ENCODE results near the gene ANKRD33.

The ANKRD33 gene

DNA sequence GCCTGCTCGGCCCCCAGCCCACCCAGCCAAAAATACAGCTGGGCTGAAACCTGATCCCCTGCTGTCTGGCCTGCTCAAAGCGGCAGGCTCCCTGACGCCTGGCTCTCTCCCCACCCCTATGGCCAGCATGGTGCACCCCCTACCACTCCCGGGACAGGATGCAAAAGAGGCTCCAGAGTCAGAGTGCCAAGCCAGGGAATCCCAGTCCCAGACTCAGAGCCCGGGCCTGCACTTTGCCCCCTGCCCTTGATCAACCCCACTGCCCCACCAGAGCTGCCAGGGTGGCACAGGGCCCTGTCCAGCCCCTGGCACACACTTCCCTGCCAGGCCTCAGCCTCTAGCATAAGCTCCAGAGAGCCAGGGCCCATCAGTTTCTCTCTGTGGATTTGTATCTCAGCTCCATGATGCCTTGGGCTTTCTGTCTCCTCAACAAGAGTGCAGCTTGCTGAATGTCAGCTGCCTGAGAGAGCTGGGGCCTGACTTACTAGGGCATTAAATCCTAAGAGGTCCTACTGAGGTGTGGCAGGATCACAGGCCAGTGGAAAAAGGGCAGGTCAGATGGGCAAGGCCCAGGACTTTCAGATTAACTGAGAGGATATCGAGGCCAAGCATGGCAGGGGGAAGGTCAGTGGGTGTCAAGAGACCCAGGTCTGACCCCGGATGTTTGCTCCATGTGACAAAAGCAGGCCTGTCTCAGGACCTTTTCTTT, 33.3 kb downstream of the ANKRD33 start:
- DNase-seq, result no peak

DNA sequence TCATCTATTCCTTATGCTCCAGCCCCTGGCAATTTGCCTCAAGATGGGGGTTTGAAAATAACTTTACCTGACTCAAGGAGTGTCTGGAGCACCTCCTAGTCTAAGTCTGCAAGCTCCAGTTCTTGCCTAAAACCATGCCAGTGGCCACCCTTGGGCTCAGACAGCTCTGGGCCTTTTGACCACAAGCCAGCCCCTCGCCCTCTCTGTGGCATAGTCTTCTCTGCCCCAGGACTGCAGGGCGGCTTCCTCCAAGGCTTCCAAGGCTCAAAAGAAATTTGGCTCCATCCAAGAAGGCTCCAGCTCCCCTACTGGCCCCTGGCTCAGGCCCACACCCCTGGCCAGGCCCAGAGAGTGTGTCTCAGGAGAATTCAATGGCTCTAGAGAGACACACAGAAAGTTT, 34.2 kb downstream of the ANKRD33 start:
- DNase-seq, result no peak

DNA sequence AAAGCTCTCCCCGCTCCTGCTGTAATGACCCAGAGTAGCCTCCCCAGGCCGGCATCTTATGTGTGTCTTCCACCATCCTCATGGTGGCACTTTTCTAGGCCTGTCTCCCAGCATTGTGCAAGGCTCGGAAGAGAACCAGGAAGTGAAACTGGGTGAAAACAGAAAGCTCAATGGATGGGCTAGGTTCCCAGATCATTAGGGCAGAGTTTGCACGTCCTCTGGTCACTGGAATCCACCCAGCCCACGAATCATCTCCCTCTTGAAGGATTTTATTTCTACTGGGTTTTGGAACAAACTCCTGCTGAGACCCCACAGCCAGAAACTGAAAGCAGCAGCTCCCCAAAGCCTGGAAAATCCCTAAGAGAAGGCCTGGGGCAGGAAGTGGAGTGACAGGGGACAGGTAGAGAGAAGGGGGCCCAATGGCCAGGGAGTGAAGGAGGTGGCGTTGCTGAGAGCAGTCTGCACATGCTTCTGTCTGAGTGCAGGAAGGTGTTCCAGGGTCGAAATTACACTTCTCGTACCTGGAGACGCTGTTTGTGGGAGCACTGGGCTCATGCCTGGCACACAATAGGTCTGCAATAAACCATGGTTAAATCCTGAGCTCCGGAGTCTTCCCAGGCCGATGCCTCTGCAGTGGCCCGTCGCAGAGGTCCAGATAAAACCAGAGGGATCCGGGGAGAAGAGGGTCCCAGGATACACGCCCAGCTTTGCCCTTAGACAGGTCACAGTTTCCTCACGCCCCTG, 35.0 kb downstream of the ANKRD33 start:
- peak; percentile 94 for DNase-seq

DNA sequence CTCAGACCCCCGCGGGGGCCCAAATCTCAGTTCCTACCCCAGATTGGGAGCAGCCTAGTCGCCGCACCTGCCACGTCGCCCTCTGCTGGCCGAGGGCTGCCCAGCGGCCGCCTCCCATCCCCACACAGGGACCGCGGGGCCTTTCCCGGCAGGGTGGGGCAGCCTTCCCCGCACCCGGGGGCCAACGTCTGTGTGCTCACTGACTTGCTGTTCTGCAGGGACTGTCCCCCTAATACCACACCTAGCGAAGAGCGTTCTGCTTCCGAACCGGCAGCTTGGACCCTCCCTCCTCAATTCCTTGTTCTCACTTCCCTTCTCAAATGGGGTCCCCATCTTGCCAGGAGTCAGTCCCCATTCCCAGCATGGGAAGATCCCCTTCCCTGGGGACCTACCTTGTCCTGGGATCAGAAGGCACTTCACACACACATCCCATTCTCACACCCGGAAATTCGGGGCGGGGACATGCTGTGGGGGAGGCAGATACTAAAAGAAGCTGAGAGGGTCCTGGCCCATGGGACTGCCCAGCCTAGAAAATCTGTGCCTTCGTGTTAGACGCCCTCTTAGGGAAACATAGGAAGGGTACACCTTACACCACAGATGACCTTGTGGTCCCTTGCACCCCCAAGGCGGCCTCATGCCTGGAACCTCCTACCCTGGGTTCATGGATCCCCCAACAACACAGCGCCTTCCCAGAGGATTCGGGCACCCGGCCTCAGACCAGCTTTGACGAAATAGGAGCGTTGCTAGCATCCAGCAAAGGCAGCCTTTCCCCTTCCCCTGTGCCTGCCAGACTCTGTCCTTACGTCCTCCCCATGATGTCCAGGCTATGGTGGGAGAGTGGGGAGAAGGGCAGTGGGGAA, 35.8 kb downstream of the ANKRD33 start:
- DNase-seq, result no peak

DNA sequence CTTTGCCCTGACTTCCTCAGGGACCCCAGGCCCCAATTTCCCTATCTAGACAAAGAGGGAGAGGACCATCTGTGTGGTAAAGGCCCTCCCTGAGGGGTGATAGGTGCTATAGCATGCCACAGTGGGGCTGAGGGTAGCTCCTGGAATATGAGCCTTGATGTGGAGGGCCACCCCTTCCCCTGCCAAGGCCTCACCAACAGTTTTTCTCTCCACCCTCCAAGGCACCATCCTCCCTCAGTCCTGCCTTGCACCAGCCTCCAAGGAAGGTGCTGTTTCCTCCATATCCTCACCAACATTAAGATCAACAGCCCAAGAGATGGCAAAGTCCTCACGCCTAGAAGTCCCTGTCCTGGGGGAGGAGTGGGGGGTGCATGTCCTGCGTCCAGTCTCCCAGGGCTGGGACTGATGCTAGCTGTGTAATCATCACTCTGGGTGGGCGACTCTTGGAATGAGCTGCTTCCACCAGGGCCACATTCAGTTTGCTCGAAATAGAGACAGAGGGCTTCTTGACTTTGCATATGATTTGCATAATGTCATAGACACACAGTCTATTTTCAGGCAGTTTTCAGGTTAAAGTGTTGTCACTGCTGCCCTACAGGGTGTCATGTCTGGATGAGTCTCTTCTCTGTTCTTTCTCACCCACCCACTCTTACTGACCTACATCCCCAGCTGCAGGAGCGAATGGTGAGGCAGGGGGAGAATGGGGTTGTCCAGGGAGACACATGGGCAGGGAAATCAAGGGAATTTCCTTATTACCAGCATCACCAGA, 36.8 kb downstream of the ANKRD33 start:
- no peak for DNase-seq

DNA sequence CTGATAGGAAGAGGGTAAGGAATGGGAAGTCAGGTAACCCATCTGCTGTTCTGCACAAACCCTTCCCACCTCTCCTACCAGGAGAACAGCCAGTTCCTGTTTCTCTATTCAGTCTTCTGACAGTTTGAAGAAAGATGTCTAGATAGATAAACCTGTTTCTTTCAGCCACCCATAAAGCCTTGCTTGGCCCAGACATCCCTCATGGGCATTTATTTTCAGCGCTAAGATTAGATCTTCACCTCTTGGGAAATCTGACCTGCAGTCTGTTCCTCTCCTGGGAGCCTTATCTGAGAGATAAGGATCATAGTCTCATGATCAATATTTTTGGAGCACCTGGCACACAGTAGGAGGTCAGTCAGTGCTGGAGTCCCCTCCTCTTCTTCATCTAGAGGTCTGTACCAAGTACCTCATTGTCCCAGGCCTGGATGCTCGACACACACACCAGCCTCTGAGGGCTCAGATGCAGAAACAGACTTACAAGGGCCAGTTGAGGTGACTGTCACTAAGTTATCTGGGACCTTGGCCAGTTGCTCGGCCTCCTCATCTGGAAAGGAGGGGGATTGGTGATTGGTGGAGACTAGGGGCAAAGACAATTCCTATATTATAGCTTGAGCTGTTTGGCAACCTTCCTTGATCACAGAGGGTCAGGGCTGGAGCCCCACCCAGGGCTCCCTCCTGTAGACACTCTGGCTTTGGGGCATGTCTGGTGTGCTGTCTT, 37.6 kb downstream of the ANKRD33 start:
- DNase-seq, result no peak

DNA sequence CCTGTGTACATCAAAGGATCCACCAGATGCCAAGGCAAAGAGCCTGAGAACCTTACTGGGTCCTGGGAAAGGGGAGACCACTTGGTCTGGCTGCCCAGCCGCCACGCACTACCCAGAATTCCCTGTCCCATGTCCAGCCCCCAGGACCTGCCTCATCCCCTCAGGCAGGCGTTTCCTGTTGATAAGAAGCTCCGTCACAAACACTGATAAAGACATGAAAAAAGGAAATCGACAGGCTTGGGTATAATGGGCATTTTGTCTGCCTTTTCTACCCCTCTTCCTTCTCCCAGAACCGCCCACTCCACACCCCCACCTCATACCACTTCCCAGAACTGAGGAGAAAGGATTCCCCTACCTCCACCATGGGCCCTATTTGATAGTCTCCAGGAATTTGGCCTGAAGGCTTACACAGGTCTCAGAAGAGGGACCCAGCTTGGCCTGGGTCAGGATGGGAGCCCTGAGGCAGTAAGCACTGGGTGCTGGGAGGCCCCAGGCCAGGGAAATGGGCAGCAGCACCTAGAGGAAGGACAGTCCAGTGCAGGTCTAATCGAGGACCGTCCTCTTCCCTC, 38.2 kb downstream of the ANKRD33 start:
- DNase-seq, result no peak

DNA sequence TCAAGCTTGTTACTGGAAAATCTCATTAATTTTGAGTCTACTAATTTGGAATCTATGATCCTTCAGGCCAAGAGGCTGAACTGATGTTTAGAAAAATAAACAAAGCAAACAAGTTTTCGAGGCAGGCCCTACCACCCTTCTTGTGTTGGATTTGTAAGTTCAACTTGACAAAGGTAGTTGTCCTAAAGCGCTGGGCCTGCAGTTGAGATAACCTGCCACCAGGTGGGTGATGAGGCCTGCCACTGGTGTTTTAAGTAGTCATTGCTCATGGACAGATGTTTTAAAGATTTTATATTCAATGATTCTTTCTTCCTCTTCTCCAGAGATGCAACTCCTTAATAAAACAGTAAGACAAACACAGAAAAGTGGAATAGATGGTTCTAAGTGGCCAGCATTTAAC, 38.8 kb downstream of the ANKRD33 start:
- peak; percentile 12 for DNase-seq

DNA sequence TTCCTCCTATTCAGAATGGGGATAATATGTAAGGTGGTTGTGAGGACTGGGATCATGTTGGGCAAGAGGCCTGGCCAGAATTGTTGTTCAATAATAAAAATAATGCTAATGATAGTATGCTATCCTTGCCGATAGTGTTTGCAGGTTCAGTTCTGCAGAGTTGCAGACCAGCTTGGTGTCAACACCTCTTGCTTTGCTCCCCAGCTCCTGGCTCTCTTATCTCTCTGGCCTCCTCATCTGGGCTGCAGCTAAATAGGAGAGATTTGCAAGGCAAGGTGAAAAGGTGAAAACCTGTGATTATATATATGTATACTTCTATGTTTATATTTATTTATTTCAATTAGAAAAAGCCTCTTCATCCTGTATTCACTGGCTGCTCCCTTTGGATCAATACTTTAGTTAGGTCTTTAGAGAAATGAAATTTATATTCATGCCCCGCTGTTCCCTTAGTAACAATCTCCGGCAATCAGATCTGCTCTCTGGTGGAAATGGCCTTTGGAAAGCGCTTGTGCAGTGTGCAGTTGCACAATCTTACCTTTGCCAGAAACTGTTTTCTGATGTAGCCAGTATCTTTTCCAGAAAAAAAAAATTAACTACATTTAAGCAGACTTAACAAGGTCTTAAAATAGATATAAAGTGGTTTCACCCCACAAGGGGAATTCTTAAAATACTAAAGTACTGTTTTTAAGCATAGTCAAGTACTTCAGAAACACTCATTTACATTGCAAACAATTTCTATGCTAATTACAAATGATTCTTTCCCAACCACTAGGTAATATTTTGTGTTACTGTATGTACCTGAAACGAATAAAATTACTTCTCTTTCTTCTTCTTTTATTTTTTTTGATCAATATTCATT, 44.5 kb downstream of the ANKRD33 start:
- DNase-seq, result no peak

DNA sequence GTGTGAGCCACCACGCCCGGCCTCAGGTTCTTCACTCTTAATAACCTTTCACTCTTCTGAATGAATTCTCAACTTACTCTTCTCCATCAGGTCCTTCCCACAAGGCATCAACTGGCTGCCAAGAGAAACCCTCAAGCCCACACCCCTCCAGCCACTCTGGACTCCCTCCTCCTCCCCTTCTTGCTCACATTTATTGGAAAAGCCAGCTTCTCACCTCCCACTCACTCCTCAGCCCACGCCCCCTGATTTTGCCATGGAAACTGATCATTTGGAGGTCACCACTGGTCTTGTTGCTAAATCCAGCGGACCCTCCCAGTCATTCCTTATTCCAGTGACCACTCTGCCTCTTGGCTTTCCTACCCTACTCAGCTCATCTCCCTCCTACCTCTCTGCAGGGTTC, 46.2 kb downstream of the ANKRD33 start:
- DNase-seq, result no peak

DNA sequence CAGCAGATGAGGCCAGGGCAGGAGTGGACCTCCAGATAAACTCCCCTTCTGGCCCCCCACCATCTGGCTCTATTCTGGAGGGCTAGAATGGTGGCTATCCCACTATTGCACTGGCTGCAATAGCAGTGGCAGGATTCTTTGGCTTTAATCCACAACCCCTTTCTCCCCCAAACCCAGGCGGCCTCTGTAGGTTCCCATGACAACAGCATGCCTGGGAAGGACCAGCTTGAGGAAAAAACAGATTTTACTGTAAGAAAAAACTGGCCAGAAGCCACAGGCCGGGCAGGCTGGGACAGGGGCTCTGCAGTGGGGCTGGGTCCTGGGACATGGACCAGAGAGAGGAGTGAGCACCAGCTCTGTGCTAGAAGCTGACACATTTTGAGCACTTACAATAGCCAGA, 50.0 kb downstream of the ANKRD33 start:
- DNase-seq, result no peak

DNA sequence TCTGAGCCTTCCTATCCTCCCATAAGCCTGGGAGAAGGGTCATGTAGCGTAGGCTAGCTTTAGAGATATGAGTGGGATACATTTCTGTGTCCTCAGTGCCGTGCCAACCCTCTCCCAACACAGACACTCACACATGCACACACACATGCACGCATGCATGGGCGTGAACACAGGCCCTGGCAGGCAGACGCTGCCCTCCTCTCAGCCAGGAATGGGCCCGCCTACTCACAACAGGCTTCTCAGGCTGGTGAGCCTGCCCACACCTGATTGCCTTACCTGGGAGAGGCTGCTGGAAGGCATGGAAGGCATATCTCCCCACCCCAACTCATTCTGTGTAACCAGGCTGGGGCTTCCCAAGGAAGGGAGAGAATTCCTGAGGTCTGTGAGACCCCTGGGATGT, 50.8 kb downstream of the ANKRD33 start:
- DNase-seq, result no peak

DNA sequence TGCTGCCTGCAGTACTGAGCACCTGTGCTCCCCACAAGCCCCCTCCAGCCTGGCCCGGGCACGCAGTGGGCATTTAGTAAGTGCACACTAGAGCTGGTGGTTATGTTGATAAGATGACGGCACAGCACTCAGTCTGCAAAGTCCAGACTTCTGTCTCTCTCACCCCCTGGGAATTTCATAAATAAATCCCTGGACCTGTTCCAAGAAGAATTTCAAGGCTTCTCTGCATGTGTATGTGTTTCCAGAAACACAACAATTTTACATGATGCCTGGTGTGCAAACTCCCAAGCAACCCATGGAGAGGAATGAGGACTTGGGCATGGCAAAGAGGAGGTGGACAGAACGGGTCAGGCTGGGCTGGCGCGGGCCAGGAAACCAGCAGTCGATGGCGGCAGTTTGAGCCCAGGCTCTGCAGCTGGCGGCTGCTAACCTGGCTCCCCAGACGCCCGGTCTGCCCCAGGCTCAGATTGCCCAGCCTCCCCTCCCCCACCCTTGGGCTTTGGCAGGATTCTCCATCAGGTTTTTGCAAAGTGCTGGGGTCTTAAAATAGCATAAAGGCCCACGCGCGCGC, 53.2 kb downstream of the ANKRD33 start:
- no peak for DNase-seq
